ENCODE data around the gene ALOX5.

DNA sequence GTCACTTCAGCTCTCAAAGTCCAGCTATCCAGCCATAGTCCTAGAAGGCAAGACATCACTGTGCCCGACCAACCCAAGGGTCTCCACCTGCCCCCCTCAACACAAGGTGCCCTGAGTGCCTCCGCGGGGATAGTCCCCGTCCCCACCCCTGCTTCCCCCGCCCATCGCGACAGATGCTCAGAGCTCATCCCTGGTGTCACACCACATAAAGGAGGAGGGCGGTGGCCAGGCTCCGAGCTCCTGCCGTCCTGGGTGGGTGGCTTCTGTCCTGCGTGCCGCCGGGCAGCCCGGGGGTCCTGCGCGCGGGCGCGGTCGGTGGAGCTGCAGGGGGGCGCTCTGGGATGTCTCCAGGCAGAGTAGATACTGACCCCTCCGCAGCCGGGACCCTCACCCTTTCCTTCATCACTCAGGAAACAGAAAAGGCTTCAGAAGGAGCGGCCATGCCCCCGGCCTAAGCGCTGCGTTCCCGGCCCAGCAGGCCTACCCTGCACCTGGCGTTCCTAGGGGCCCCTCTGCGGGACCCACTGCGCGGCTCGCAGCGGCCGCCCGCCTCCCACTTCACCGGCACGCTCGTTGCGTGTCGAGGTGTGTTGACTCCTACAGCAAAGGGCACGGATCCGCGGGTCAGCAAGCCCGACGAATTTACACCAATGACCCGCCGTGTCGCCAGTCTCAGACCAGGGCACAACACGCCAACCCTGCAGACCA, 53.4 kb downstream of the ALOX5 start:
- TF ChIP-seq POLR2AphosphoS5 (IDR thresholded peaks at IDR 0.05; ENCODE audit: low read depth, low read length) (no peak), TAF1 (IDR thresholded peaks at IDR 0.05; ENCODE audit: borderline replicate concordance, insufficient read depth, low read length) (no peak), SIN3A (IDR thresholded peaks at IDR 0.05; ENCODE audit: borderline replicate concordance, insufficient read depth, low read length) (no peak), FOXP2 (optimal IDR thresholded peaks at IDR 0.05; ENCODE audit: borderline replicate concordance, extremely low read depth, extremely low read length, insufficient read depth) (no peak)
- TF ChIP-seq, protein P1, sequence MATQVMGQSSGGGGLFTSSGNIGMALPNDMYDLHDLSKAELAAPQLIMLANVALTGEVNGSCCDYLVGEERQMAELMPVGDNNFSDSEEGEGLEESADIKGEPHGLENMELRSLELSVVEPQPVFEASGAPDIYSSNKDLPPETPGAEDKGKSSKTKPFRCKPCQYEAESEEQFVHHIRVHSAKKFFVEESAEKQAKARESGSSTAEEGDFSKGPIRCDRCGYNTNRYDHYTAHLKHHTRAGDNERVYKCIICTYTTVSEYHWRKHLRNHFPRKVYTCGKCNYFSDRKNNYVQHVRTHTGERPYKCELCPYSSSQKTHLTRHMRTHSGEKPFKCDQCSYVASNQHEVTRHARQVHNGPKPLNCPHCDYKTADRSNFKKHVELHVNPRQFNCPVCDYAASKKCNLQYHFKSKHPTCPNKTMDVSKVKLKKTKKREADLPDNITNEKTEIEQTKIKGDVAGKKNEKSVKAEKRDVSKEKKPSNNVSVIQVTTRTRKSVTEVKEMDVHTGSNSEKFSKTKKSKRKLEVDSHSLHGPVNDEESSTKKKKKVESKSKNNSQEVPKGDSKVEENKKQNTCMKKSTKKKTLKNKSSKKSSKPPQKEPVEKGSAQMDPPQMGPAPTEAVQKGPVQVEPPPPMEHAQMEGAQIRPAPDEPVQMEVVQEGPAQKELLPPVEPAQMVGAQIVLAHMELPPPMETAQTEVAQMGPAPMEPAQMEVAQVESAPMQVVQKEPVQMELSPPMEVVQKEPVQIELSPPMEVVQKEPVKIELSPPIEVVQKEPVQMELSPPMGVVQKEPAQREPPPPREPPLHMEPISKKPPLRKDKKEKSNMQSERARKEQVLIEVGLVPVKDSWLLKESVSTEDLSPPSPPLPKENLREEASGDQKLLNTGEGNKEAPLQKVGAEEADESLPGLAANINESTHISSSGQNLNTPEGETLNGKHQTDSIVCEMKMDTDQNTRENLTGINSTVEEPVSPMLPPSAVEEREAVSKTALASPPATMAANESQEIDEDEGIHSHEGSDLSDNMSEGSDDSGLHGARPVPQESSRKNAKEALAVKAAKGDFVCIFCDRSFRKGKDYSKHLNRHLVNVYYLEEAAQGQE (IDR thresholded peaks at IDR 0.05; ENCODE audit: insufficient read depth in 1 of 2, low read depth in 2 of 2, low read length in 2 of 2), result no peak
